Measurements from ENCODE around the gene PCGF2.

DNA sequence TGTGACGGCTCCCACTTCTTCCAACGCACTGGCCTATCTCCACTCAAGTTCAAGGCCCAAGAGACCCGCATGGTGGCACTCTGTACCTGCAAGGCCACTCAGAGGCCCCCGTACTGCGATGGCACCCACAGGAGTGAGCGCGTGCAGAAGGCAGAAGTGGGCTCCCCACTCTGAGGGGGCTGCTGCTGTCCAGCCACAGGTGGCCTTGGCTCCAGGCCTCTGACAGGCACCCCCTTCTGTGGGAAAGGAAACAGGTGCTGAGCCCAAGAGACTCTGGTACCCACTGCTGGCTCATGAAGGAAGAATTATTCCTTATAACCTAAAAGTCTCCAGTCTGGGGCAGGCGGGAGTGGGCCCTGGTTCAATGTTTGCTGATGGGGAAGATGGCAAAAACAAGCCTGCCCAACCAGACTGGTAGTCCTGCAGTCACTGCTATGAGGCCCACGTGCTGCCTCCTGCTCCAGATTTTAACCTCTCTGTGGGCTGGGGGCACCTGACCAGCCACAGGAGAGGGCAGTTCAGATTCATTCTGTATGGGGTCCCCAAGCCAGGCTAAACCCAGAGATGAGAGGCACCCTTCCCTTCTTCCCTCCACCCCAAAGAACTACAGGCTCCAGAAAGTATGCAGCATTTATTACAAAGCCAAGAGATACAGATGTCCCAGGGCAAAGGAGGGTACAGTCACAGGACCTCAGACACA lies 14.7 kb downstream of the PCGF2 start:
- TF ChIP-seq CTCF (IDR thresholded peaks at IDR 0.05 in 4 of 5, conservative IDR thresholded peaks at IDR 0.05 in 1 of 5) (no peak), POLR2A (IDR thresholded peaks at IDR 0.05) (no peak)

Data from gastrocnemius medialis (tissue), 4 donors.